ENCODE data around the gene ZMIZ1. TPM values are rescaled to one million over a fixed set of nuclear protein-coding genes. Genes with fewer than 3 reads are reported as not detected.

The ZMIZ1 gene
- total RNA-seq, 6 experiments from 2014 or later, result 38.6 to 60.3 (median 51.2) TPM

DNA sequence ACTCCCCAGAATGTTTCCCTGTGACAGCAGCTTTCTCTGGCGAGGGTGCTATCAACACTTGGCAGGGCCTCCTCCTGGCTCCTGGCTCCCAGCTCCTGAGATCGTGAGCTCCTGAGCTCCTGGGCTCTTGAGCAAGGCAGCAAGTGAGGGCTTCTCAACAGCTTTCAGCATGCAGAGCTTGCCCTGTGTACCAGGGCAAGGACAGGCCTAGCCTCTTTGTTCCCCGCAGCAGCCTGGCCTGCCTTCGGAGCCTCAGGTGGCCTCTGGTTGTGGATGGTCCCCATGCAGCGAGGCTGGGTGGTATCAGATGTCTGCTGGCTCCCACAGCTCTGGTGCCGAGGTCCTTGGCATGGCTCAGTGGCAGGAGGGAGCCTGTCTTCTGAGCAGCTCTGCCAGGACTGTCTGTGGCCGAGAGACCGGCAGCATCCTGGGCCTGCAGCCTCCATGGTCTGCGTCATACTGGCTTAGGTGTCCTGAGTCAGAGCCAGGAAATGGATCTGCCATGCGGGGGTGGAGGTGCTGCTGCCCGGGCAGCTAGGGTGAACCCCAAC, 44.2 kb downstream of the ZMIZ1 start:
- H3K27me3 Mint-ChIP-seq (ENCODE audit: insufficient read depth), result peaks cover 19% of the 10 kb centered on the region
- H3K9me3 Mint-ChIP-seq, result peaks cover 4% of the 10 kb centered on the region; the same call in 1 of the 2 replicates
- DNase-seq, result peak; percentile 88
- H3K4me1 Mint-ChIP-seq (ENCODE audit: low read depth), result peaks cover 91% of the 10 kb centered on the region
- peak overlapping the region; percentile 90 for H3K27ac Mint-ChIP-seq
- peak overlapping the region; percentile 71 for H3K4me3 Mint-ChIP-seq
- TF ChIP-seq, protein P1, sequence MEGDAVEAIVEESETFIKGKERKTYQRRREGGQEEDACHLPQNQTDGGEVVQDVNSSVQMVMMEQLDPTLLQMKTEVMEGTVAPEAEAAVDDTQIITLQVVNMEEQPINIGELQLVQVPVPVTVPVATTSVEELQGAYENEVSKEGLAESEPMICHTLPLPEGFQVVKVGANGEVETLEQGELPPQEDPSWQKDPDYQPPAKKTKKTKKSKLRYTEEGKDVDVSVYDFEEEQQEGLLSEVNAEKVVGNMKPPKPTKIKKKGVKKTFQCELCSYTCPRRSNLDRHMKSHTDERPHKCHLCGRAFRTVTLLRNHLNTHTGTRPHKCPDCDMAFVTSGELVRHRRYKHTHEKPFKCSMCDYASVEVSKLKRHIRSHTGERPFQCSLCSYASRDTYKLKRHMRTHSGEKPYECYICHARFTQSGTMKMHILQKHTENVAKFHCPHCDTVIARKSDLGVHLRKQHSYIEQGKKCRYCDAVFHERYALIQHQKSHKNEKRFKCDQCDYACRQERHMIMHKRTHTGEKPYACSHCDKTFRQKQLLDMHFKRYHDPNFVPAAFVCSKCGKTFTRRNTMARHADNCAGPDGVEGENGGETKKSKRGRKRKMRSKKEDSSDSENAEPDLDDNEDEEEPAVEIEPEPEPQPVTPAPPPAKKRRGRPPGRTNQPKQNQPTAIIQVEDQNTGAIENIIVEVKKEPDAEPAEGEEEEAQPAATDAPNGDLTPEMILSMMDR (IDR thresholded peaks at IDR 0.05), result no peak
- peaks cover 24% of the 10 kb centered on the region for H3K36me3 Mint-ChIP-seq (ENCODE audit: low read depth)

DNA sequence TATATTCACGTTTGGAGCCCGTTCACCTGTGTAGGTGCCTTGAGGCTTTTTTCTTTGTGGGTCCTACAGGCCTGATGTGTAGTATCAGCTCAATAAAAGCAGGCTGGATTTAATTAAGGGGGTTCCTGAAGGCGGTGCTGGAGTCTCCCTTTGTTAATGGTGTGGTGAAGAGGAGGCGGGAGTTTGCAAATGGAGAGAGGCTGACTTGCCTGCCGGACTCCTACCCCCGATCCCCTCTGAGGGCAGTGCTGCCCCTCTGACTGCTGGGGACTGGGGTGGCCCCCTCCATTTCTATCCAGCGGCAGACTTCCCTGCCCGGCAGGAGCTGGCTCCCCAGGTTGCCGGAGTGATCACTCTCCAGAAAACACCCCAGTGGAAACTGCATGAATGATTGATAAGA, 45.1 kb downstream of the ZMIZ1 start:
- H3K4me1 Mint-ChIP-seq (ENCODE audit: low read depth), result peaks cover 84% of the 10 kb centered on the region
- H3K36me3 Mint-ChIP-seq (ENCODE audit: low read depth), result peaks cover 24% of the 10 kb centered on the region
- H3K9me3 Mint-ChIP-seq, result peaks cover 4% of the 10 kb centered on the region; the same call in 1 of the 2 replicates
- H3K27ac Mint-ChIP-seq, result peak overlapping the region; percentile 90
- peak overlapping the region; percentile 71 for H3K4me3 Mint-ChIP-seq
- DNase-seq, result no peak
- TF ChIP-seq, protein P1 (IDR thresholded peaks at IDR 0.05), result no peak
- peaks cover 20% of the 10 kb centered on the region for H3K27me3 Mint-ChIP-seq (ENCODE audit: insufficient read depth)

DNA sequence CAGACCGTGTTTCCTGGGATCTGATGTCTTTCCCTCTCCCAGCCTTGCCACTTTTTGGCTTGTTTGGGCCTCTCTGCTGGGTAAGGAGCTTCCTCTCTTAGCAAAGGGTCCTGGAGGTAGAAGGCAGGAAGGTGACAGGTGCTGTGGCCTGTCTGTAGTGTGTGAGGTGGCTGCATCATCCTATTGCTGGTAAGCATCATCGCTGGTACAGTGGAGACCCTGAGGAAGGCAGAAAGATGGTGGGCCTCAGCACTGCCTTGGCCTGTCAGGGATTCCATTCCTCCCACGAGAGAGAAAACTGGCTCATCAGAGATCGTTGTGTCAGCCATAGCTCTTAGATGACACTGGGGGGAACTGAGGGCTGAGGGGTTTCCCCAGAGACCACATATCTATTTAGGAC, 46.5 kb downstream of the ZMIZ1 start:
- no peak for DNase-seq
- Mint-ChIP-seq H3K4me1 (ENCODE audit: low read depth) (peaks cover 73% of the 10 kb centered on the region), H3K9me3 (peaks cover 4% of the 10 kb centered on the region; the same call in 1 of the 2 replicates), H3K36me3 (ENCODE audit: low read depth) (peaks cover 28% of the 10 kb centered on the region), H3K4me3 (no peak overlapping the region), H3K27me3 (ENCODE audit: insufficient read depth) (peaks cover 15% of the 10 kb centered on the region), H3K27ac (peak overlapping the region; percentile 90)
- TF ChIP-seq, protein P1 (IDR thresholded peaks at IDR 0.05), result no peak

DNA sequence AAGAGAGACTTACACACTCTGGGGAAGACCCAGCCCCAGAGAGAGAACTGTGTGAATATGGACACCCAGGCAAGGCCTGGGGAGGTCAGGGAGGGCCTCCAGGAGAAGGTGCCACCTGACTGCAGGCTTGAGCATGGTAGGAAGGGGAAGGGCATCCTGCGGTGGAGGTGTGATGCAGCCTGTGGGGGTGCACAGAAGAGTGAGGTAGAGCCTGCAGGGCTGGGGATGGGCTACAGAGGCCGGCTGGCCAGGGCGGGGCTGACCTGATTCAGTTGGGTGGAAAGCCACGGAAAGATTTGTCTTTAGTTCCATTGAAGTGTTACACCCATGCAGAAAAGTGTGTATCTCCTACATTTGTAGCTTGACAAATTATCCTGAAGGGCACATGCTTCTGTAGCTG, 47.6 kb downstream of the ZMIZ1 start:
- peaks cover 4% of the 10 kb centered on the region; the same call in 1 of the 2 replicates for H3K9me3 Mint-ChIP-seq
- H3K4me1 Mint-ChIP-seq (ENCODE audit: low read depth), result peaks cover 62% of the 10 kb centered on the region
- H3K27ac Mint-ChIP-seq, result peak overlapping the region; percentile 90

DNA sequence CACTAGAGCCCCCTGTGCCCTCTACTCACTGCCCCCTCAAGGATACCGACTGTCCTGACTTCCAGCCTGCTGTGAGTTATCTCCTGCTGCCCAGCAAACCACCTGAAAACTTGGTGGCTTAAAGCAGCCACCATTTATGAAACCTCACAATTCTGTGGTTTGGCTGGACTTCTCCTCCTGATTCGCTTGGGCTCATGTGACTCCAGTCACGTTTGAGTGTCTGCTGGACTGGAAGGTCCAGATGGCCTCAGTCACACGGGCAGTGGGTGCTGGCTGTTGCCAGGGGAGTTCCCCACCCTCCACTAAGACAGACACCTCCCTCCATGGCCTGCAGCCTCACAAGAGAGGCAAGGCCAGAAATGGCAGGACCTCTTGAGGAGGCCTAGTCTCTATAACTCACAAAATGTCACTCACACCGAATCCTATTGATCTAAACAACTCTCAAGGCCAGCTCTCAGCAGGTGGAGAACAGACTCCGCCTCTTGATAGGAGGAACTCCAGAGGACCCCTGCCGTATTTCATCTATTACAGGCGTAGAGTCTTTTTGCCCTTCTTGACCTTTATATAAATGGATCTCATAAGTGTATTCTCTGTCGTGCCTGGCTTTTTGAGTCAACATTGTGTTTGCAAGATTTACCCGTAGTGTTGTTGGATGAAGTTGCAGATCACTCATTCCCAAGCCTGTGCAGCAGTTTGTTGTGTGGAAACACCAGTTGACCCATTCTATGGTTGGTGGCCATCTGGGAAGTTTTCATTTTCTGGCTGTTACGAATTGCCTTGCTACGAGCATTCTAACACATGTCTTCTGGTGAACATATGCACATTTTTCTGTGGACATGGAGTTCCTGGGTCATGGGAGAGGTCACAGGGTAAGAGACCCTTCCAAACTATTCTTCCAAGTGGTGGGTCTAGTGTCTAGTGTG, 48.3 kb downstream of the ZMIZ1 start:
- H3K27ac Mint-ChIP-seq, result peak overlapping the region; percentile 79
- H3K4me3 Mint-ChIP-seq, result no peak overlapping the region
- H3K36me3 Mint-ChIP-seq (ENCODE audit: low read depth), result peaks cover 21% of the 10 kb centered on the region
- H3K4me1 Mint-ChIP-seq (ENCODE audit: low read depth), result peaks cover 55% of the 10 kb centered on the region
- peaks cover 4% of the 10 kb centered on the region; the same call in 1 of the 2 replicates for H3K9me3 Mint-ChIP-seq
- peaks cover 10% of the 10 kb centered on the region for H3K27me3 Mint-ChIP-seq (ENCODE audit: insufficient read depth)
- TF ChIP-seq, protein P1 (IDR thresholded peaks at IDR 0.05), result no peak
- no peak for DNase-seq

More for the DNA sequence above, 47.6 kb downstream of the ZMIZ1 start:
- H3K36me3 Mint-ChIP-seq (ENCODE audit: low read depth), result peaks cover 28% of the 10 kb centered on the region
- no peak for DNase-seq
- H3K27me3 Mint-ChIP-seq (ENCODE audit: insufficient read depth), result peaks cover 15% of the 10 kb centered on the region
- TF ChIP-seq, protein P1 (IDR thresholded peaks at IDR 0.05), result no peak
- H3K4me3 Mint-ChIP-seq, result no peak overlapping the region

Measured in HFFc6 (cell line).